ENCODE measurements around the gene FZD7. TPM values are rescaled to one million over a fixed set of nuclear protein-coding genes. Genes with fewer than 3 reads are reported as not detected.

FZD7 gene
- total RNA-seq, 2 donors from 2014 or later, result 193 to 266 TPM

DNA sequence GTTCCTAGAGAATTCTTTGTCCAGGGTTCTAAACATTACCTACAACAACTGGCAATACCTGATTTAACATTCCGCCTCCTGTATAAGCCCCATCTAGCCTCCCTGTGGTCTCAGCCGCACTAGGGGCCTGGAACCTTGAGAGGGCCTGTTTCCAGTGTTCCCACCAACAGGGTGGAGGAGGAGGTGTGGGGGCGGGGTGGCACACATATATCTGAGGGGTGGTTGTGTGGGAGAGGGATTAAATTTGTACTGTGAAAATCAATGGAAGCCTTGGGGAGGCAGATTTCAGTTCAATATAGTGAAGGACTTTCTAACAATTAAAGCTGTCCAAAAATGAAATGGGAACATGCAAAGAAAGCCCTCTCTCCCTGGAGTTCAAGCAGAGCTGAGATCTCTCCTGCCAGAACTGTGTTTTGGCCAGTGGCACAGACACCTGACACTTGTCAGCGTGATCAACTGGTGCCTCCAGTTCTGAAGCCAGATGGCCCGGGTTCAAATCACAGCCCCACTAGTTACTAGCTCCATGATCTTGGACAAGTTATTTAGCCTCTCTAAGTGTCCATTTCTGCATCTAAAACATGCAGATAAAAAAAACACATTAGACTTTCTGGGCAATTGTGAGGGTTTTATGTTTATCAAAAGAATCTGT is 17.0 kb upstream of the FZD7 start:
- Histone ChIP-seq H3K27me3 (ENCODE audit: control insufficient read depth, insufficient read depth, low read length, poor library complexity, severe bottlenecking) (no peaks in the 10 kb centered on the region), H3K36me3 (ENCODE audit: control insufficient read depth, insufficient read depth, low read length) (no peaks in the 10 kb centered on the region), H3K9ac (ENCODE audit: extremely low read depth, low read length, poor library complexity, severe bottlenecking) (no peak overlapping the region), H3K27ac (ENCODE audit: low read depth, low read length) (no peak overlapping the region), H3K9me3 (ENCODE audit: control insufficient read depth, low read length) (no peaks in the 10 kb centered on the region), H3K4me3 (ENCODE audit: low read length) (no peak overlapping the region), H3K4me1 (ENCODE audit: control insufficient read depth, insufficient read depth, low read length) (peaks cover 15% of the 10 kb centered on the region)
- Mint-ChIP-seq H3K9me3 (peaks cover 2% of the 10 kb centered on the region), H3K4me1 (peaks cover 37% of the 10 kb centered on the region), H3K4me3 (no peak overlapping the region), H3K36me3 (ENCODE audit: low read depth) (no peaks in the 10 kb centered on the region), H3K27me3 (ENCODE audit: insufficient read depth) (peaks cover 16% of the 10 kb centered on the region), H3K27ac (peak overlapping the region; percentile 30)
- TF ChIP-seq, protein P1, sequence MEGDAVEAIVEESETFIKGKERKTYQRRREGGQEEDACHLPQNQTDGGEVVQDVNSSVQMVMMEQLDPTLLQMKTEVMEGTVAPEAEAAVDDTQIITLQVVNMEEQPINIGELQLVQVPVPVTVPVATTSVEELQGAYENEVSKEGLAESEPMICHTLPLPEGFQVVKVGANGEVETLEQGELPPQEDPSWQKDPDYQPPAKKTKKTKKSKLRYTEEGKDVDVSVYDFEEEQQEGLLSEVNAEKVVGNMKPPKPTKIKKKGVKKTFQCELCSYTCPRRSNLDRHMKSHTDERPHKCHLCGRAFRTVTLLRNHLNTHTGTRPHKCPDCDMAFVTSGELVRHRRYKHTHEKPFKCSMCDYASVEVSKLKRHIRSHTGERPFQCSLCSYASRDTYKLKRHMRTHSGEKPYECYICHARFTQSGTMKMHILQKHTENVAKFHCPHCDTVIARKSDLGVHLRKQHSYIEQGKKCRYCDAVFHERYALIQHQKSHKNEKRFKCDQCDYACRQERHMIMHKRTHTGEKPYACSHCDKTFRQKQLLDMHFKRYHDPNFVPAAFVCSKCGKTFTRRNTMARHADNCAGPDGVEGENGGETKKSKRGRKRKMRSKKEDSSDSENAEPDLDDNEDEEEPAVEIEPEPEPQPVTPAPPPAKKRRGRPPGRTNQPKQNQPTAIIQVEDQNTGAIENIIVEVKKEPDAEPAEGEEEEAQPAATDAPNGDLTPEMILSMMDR (conservative IDR thresholded peaks at IDR 0.05), result no peak
- WGBS, 2 experiments (ENCODE audit: insufficient coverage in 1 of 2, insufficient read length in 1 of 2), result 92 to 95% methylated on average over 3 to 5 of the region's 5 CpGs
- DNase-seq, result no peak

DNA sequence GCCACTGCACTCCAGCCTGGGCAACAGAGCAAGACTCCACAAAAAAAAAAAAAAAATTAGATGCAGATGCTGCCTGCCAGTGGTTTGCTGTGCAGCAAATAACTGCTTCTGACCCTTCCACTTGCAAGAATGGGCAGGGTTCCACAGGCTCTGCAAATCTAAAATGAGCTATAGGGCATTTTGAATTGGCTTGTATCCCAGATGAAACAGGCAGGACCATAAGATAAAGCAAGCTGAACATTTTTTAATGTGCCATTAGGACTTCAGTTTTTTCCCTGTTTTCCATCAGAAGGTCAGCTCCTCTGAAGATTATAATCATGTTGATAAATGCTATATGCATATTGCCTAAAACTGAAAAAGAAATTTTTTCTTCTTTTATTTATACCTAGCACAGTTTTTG is 15.7 kb upstream of the FZD7 start:
- no peak overlapping the region for H3K27ac ChIP-seq (ENCODE audit: low read depth, low read length)
- peaks cover 19% of the 10 kb centered on the region for H3K4me1 ChIP-seq (ENCODE audit: control insufficient read depth, insufficient read depth, low read length)
- H3K4me3 ChIP-seq (ENCODE audit: low read length), result no peak overlapping the region
- no peaks in the 10 kb centered on the region for H3K36me3 ChIP-seq (ENCODE audit: control insufficient read depth, insufficient read depth, low read length)
- no peak overlapping the region for H3K4me3 Mint-ChIP-seq
- H3K27me3 Mint-ChIP-seq (ENCODE audit: insufficient read depth), result peaks cover 13% of the 10 kb centered on the region
- H3K27me3 ChIP-seq (ENCODE audit: control insufficient read depth, insufficient read depth, low read length, poor library complexity, severe bottlenecking), result no peaks in the 10 kb centered on the region
- DNase-seq, result no peak
- H3K27ac Mint-ChIP-seq, result no peak overlapping the region
- H3K9me3 ChIP-seq (ENCODE audit: control insufficient read depth, low read length), result no peaks in the 10 kb centered on the region
- peaks cover 42% of the 10 kb centered on the region for H3K4me1 Mint-ChIP-seq
- H3K9me3 Mint-ChIP-seq, result peaks cover 2% of the 10 kb centered on the region
- H3K36me3 Mint-ChIP-seq (ENCODE audit: low read depth), result no peaks in the 10 kb centered on the region
- no peak overlapping the region for H3K9ac ChIP-seq (ENCODE audit: extremely low read depth, low read length, poor library complexity, severe bottlenecking)
- TF ChIP-seq, protein P1 (conservative IDR thresholded peaks at IDR 0.05), result no peak

DNA sequence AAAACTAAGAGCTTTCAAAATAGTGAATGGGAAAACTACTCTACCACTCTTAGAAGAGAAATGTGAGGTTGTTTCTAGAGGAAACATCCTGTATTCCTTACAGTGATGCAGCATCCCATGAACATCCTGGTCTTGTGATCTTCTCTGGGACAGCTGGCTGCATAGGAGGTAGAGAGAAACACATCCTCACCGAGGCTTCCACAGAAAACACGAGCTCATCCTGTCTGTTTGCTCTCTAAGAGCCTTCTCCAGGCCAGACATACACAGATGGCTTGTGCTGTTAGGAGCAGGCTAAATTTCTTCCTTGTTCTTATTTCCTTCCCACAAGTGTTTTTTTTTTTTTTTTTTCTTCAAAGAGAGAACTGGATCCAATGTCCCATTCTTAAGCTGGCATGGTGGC is 14.7 kb upstream of the FZD7 start:
- peaks cover 49% of the 10 kb centered on the region for H3K4me1 Mint-ChIP-seq
- DNase-seq, result no peak
- 85% methylated on average over 2 of the region's 2 CpGs; no CpG with 5 or more reads in 1 of the 2 experiments for WGBS, 2 experiments (ENCODE audit: insufficient coverage in 1 of 2, insufficient read length in 1 of 2)

More for the DNA sequence above, 14.7 kb upstream of the FZD7 start:
- peaks cover 13% of the 10 kb centered on the region for H3K27me3 Mint-ChIP-seq (ENCODE audit: insufficient read depth)
- Histone ChIP-seq H3K9ac (ENCODE audit: extremely low read depth, low read length, poor library complexity, severe bottlenecking) (no peak overlapping the region), H3K9me3 (ENCODE audit: control insufficient read depth, low read length) (no peaks in the 10 kb centered on the region), H3K4me3 (ENCODE audit: low read length) (no peak overlapping the region), H3K27ac (ENCODE audit: low read depth, low read length) (no peak overlapping the region), H3K36me3 (ENCODE audit: control insufficient read depth, insufficient read depth, low read length) (no peaks in the 10 kb centered on the region), H3K4me1 (ENCODE audit: control insufficient read depth, insufficient read depth, low read length) (peaks cover 25% of the 10 kb centered on the region), H3K27me3 (ENCODE audit: control insufficient read depth, insufficient read depth, low read length, poor library complexity, severe bottlenecking) (no peaks in the 10 kb centered on the region)
- TF ChIP-seq, protein P1 (conservative IDR thresholded peaks at IDR 0.05), result no peak
- H3K36me3 Mint-ChIP-seq (ENCODE audit: low read depth), result no peaks in the 10 kb centered on the region
- peak overlapping the region; percentile 44 for H3K27ac Mint-ChIP-seq
- H3K4me3 Mint-ChIP-seq, result no peak overlapping the region
- H3K9me3 Mint-ChIP-seq, result peaks cover 2% of the 10 kb centered on the region
